K562 (cell line): Measurements from ENCODE around the gene TIPIN. TPM values are rescaled to one million over a fixed set of nuclear protein-coding genes. Genes with fewer than 3 reads are reported as not detected.

Experiments
- NR2C2 ChIP-seq, 2 experiments: fragments of 200-800 bp in 1 of 2; sonication (Bioruptor generic) in 1 of 2; sonication (generic) in 1 of 2; formaldehyde crosslinking in 1 of 2; IDR thresholded peaks; 2 replicates each; pipeline versions ENCODE4 v1.6.1 to v1.8.0; 2016 to 2022; ENCODE audit warnings: mild to moderate bottlenecking in 1 of 2, missing compliant biosample characterization in 1 of 2, missing genetic modification characterization in 1 of 2, missing genetic modification reagents in 1 of 2
- NUFIP1 ChIP-seq: fragments of 450-650 bp; IDR thresholded peaks from 2 replicates; pipeline ENCODE4 v1.6.1; 2018; ENCODE audit not compliant: partially characterized antibody
- PRMT5 ChIP-seq: sonication (generic); formaldehyde crosslinking; IDR thresholded peaks from 2 replicates; pipeline ENCODE4 v1.5.0; 2020; ENCODE audit warnings: missing genetic modification reagents
- SMARCC2 ChIP-seq: fragments of 450-650 bp; IDR thresholded peaks from 2 replicates; pipeline ENCODE4 v1.6.1; 2017; ENCODE audit warnings: antibody characterized with exemption, moderate library complexity, mild to moderate bottlenecking, low read depth
- ZBTB1 ChIP-seq: sonication (generic); formaldehyde crosslinking; IDR thresholded peaks from 2 replicates; pipeline ENCODE4 v1.8.1; 2023; ENCODE audit warnings: missing genetic modification reagents, low read depth, mild to moderate bottlenecking, borderline replicate concordance
- ZNF134 ChIP-seq: fragments of 250-450 bp; sonication (Bioruptor Pico); conservative IDR thresholded peaks from 2 replicates; pipeline ENCODE4 v1.4.0; 2020
- polyA plus RNA-seq, 8 experiments: library from polyadenylated mRNA; depleted of rRNA in 4 of 8; stranded (reverse) in 5 of 8; unstranded in 3 of 8; fragments of >200 nt; fragmentation: Nextera tagmentation in 2 of 8; fragmentation: Illumina TruSeq in 1 of 8; extraction: Ambion mirVana in 2 of 8; extraction: Trizol in 1 of 8; gene quantifications; 2 replicates each; pipeline versions ENCODE4 v1.2.1 to v1.2.3, GENCODE V29; 2011 to 2014; ENCODE audit warnings: inconsistent platforms in 1 of 8, missing spikeins in 1 of 8
- total RNA-seq, 7 experiments: library from RNA; depleted of rRNA in 6 of 7; stranded (reverse); fragments of >200 nt in 6 of 7; fragmentation: Illumina TruSeq in 2 of 7; extraction: Trizol in 2 of 7; gene quantifications; 2 replicates each; pipeline versions ENCODE4 v1.2.1 to v1.2.3, GENCODE V29; 2011 to 2021; ENCODE audit warnings: low replicate concordance in 1 of 7
- TF ChIP-seq, protein P1 (sequence below), 2 experiments: IDR thresholded peaks; 2 replicates each; pipeline ENCODE4 v1.6.1; 2011; ENCODE audit warnings: borderline replicate concordance in 1 of 2, control low read depth in 1 of 2, low read depth in 1 of 2, low read length in 1 of 2, mild to moderate bottlenecking in 1 of 2, mixed read lengths in 1 of 2, moderate library complexity in 1 of 2; ENCODE audit not compliant: insufficient read depth in 1 of 2, insufficient read length in 1 of 2, poor library complexity in 1 of 2, severe bottlenecking in 1 of 2; ENCODE audit errors: extremely low read depth in 1 of 2
- TF ChIP-seq, protein P2 (sequence below): sonication (generic); formaldehyde crosslinking; IDR thresholded peaks from 2 replicates; pipeline ENCODE4 v1.8.0; 2022; ENCODE audit warnings: mild to moderate bottlenecking, missing genetic modification reagents
- TF ChIP-seq, protein P3 (sequence below): fragments of 450-650 bp; IDR thresholded peaks from 2 replicates; pipeline ENCODE4 v1.6.1; 2016; ENCODE audit warnings: mild to moderate bottlenecking, moderate library complexity

The TIPIN gene
- total and polyA plus RNA-seq, 9 of the 15 experiments (the other 6 are each of a cell fraction or from before 2014, with no cell fraction given): 22.9 to 61.4 (median 42.0) TPM

DNA sequence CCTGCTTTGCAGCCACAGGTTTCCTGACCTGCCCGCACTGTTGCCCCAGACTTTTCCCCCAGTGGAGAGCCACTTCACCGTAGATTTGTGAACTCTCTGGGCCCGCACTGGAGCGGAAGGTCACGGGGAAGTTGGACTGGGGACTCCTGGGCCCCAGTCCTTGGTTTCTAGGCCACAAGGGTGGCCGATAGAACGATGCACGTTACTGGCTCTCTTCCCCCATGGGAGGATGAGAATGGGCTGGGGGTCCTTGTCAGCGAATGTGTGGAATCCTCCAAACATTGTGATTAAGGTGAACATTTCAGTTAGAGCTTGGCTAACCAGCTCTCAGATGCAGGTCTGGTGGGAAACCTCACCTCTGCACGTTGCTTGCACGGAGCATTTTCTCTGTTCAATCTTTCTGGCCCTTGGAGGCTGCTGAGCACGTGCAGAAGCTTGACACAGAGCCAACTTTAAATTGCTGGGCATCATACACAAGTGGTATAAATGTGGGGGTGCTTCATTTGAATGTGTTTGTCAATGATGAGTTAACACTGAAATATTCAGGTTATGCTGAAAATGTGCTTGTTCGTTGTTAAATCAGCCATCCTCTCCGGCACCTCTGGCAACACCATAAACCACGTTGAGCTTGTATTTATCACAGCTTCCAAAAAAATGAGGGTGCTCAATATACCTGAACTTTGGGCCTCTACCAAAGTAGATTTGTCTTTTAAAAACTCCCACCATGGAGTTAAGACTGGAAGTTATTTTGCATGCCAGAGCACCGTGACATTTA is 62.1 kb downstream of the TIPIN start (continued):
- TF ChIP-seq, protein P1, sequence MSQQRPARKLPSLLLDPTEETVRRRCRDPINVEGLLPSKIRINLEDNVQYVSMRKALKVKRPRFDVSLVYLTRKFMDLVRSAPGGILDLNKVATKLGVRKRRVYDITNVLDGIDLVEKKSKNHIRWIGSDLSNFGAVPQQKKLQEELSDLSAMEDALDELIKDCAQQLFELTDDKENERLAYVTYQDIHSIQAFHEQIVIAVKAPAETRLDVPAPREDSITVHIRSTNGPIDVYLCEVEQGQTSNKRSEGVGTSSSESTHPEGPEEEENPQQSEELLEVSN (IDR thresholded peaks at IDR 0.05; ENCODE audit: borderline replicate concordance in 1 of 2, extremely low read depth in 1 of 2, insufficient read depth in 1 of 2, insufficient read length in 1 of 2, low read depth in 1 of 2, low read length in 1 of 2, poor library complexity in 1 of 2, severe bottlenecking in 1 of 2): peak in 1 of 2 experiments; percentile 69
- 0 out of 2 replicates have a peak, but pooled peaks have one; percentile 7 for TF ChIP-seq SMARCC2
- no peak for TF ChIP-seq PRMT5 (CRISPR knock-in tag)
- peak; percentile 54 for TF ChIP-seq NUFIP1
- TF ChIP-seq ZBTB1: peak; percentile 43
- TF ChIP-seq NR2C2 (CRISPR knock-in tag; IDR thresholded peaks at IDR 0.05): no peak
- TF ChIP-seq NR2C2 (tag; IDR thresholded peaks at IDR 0.05): peak; percentile 71
- TF ChIP-seq, protein P2, sequence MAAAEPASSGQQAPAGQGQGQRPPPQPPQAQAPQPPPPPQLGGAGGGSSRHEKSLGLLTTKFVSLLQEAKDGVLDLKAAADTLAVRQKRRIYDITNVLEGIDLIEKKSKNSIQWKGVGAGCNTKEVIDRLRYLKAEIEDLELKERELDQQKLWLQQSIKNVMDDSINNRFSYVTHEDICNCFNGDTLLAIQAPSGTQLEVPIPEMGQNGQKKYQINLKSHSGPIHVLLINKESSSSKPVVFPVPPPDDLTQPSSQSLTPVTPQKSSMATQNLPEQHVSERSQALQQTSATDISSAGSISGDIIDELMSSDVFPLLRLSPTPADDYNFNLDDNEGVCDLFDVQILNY (CRISPR knock-in tag): no peak
- no peak for TF ChIP-seq ZNF134 (CRISPR knock-in tag)
- TF ChIP-seq, protein P3, sequence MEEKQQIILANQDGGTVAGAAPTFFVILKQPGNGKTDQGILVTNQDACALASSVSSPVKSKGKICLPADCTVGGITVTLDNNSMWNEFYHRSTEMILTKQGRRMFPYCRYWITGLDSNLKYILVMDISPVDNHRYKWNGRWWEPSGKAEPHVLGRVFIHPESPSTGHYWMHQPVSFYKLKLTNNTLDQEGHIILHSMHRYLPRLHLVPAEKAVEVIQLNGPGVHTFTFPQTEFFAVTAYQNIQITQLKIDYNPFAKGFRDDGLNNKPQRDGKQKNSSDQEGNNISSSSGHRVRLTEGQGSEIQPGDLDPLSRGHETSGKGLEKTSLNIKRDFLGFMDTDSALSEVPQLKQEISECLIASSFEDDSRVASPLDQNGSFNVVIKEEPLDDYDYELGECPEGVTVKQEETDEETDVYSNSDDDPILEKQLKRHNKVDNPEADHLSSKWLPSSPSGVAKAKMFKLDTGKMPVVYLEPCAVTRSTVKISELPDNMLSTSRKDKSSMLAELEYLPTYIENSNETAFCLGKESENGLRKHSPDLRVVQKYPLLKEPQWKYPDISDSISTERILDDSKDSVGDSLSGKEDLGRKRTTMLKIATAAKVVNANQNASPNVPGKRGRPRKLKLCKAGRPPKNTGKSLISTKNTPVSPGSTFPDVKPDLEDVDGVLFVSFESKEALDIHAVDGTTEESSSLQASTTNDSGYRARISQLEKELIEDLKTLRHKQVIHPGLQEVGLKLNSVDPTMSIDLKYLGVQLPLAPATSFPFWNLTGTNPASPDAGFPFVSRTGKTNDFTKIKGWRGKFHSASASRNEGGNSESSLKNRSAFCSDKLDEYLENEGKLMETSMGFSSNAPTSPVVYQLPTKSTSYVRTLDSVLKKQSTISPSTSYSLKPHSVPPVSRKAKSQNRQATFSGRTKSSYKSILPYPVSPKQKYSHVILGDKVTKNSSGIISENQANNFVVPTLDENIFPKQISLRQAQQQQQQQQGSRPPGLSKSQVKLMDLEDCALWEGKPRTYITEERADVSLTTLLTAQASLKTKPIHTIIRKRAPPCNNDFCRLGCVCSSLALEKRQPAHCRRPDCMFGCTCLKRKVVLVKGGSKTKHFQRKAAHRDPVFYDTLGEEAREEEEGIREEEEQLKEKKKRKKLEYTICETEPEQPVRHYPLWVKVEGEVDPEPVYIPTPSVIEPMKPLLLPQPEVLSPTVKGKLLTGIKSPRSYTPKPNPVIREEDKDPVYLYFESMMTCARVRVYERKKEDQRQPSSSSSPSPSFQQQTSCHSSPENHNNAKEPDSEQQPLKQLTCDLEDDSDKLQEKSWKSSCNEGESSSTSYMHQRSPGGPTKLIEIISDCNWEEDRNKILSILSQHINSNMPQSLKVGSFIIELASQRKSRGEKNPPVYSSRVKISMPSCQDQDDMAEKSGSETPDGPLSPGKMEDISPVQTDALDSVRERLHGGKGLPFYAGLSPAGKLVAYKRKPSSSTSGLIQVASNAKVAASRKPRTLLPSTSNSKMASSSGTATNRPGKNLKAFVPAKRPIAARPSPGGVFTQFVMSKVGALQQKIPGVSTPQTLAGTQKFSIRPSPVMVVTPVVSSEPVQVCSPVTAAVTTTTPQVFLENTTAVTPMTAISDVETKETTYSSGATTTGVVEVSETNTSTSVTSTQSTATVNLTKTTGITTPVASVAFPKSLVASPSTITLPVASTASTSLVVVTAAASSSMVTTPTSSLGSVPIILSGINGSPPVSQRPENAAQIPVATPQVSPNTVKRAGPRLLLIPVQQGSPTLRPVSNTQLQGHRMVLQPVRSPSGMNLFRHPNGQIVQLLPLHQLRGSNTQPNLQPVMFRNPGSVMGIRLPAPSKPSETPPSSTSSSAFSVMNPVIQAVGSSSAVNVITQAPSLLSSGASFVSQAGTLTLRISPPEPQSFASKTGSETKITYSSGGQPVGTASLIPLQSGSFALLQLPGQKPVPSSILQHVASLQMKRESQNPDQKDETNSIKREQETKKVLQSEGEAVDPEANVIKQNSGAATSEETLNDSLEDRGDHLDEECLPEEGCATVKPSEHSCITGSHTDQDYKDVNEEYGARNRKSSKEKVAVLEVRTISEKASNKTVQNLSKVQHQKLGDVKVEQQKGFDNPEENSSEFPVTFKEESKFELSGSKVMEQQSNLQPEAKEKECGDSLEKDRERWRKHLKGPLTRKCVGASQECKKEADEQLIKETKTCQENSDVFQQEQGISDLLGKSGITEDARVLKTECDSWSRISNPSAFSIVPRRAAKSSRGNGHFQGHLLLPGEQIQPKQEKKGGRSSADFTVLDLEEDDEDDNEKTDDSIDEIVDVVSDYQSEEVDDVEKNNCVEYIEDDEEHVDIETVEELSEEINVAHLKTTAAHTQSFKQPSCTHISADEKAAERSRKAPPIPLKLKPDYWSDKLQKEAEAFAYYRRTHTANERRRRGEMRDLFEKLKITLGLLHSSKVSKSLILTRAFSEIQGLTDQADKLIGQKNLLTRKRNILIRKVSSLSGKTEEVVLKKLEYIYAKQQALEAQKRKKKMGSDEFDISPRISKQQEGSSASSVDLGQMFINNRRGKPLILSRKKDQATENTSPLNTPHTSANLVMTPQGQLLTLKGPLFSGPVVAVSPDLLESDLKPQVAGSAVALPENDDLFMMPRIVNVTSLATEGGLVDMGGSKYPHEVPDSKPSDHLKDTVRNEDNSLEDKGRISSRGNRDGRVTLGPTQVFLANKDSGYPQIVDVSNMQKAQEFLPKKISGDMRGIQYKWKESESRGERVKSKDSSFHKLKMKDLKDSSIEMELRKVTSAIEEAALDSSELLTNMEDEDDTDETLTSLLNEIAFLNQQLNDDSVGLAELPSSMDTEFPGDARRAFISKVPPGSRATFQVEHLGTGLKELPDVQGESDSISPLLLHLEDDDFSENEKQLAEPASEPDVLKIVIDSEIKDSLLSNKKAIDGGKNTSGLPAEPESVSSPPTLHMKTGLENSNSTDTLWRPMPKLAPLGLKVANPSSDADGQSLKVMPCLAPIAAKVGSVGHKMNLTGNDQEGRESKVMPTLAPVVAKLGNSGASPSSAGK: peak; percentile 89
